Endothelial cell of umbilical vein (primary cell): Measurements from ENCODE around the gene SUV39H1. TPM values are rescaled to one million over a fixed set of nuclear protein-coding genes. Genes with fewer than 3 reads are reported as not detected.

Experiments
- BruUV-seq: library from RNA; stranded (reverse); fragments of 400-500 nt; replicated peaks from 2 replicates; lab custom pipeline; 2021; lab: Mats Ljungman, UMichigan
- CTCF ChIA-PET: fragments of 300-600, 350-600 bp; sonication (Branson Sonifier 250); formaldehyde crosslinking; loops from one replicate; lab custom pipeline; 2021; ENCODE audit warnings: antibody characterized with exemption, inconsistent platforms; lab: Charles Lee
- POLR2A ChIA-PET: fragments of 300-600, 350-600 bp; sonication (Branson Sonifier 250); formaldehyde crosslinking; loops from one replicate; lab custom pipeline; 2021; ENCODE audit warnings: antibody characterized with exemption, inconsistent platforms; lab: Charles Lee
- DNase-seq: peaks from one replicate; pipeline ENCODE4 v3.0.0-alpha.2; 2011; ENCODE audit warnings: low read depth, low spot score
- FAIRE-seq: peaks from 2 replicates; lab custom pipeline; 2011; peaks lifted over from hg19 to GRCh38; lab: Jason Lieb, UNC
- H2AFZ ChIP-seq: 2 replicates; pipeline ENCODE4 v1.6.0; 2012; ENCODE audit warnings: low read depth, low read length, control low read depth, inconsistent platforms
- H3K27ac ChIP-seq: 2 replicates; pipeline ENCODE4 v1.5.1; 2011; ENCODE audit warnings: low read depth, mild to moderate bottlenecking, control low read depth, low read length, moderate library complexity; ENCODE audit not compliant: insufficient read depth
- H3K27me3 ChIP-seq, 2 experiments: 2 replicates each; pipeline versions ENCODE4 v1.6.0 to v1.6.1; 2011; ENCODE audit warnings: low read length in 2 of 2, mixed read lengths in 1 of 2; ENCODE audit not compliant: control insufficient read depth in 2 of 2, insufficient read depth in 2 of 2
- H3K36me3 ChIP-seq, 2 experiments: 2 replicates in 1 of 2; 3 replicates in 1 of 2; pipeline ENCODE4 v1.5.1; 2011; ENCODE audit warnings: low read length in 2 of 2, mild to moderate bottlenecking in 1 of 2, moderate library complexity in 1 of 2; ENCODE audit not compliant: control insufficient read depth in 2 of 2, insufficient read depth in 2 of 2; ENCODE audit errors: extremely low read depth in 1 of 2
- H3K4me1 ChIP-seq: 3 replicates; pipeline ENCODE4 v1.5.1; 2011; ENCODE audit warnings: mild to moderate bottlenecking, low read length; ENCODE audit not compliant: control insufficient read depth, insufficient read depth; ENCODE audit errors: extremely low read depth
- H3K4me2 ChIP-seq: 2 replicates; pipeline ENCODE4 v1.6.1; 2011; ENCODE audit warnings: low read length, control low read depth, mixed read lengths; ENCODE audit not compliant: insufficient read depth
- H3K4me3 ChIP-seq, 3 experiments: fragments of 200-600 bp in 1 of 3; sonication (generic), shearing (Covaris generic) in 1 of 3; replicated peaks in 1 of 3; 2 replicates each; pipeline ENCODE4 v1.5.1; 2011 to 2016; ENCODE audit warnings: control low read depth in 3 of 3, low read length in 3 of 3, mild to moderate bottlenecking in 2 of 3, inconsistent platforms in 1 of 3, low read depth in 1 of 3, moderate library complexity in 1 of 3; ENCODE audit not compliant: insufficient read depth in 1 of 3
- H3K79me2 ChIP-seq: 2 replicates; pipeline ENCODE4 v1.6.0; 2012; ENCODE audit warnings: low read length, inconsistent platforms; ENCODE audit not compliant: control insufficient read depth, insufficient read depth
- H3K9ac ChIP-seq: replicated peaks from 2 replicates; pipeline ENCODE3; 2011; ENCODE audit warnings: low read length, control low read depth; ENCODE audit not compliant: insufficient read depth; ENCODE audit errors: extremely low read depth
- H3K9me1 ChIP-seq: replicated peaks from 3 replicates; pipeline ENCODE4 v1.6.0; 2011; ENCODE audit warnings: mild to moderate bottlenecking, low read length; ENCODE audit not compliant: control insufficient read depth, insufficient read depth; ENCODE audit errors: extremely low read depth
- H3K9me3 ChIP-seq: replicated peaks from 2 replicates; pipeline ENCODE4 v1.5.1; 2012; ENCODE audit warnings: low read length, inconsistent platforms; ENCODE audit not compliant: control insufficient read depth, insufficient read depth
- H4K20me1 ChIP-seq: replicated peaks from 2 replicates; pipeline ENCODE3; 2011; ENCODE audit warnings: mild to moderate bottlenecking, low read length; ENCODE audit not compliant: control insufficient read depth, insufficient read depth; ENCODE audit errors: extremely low read depth
- EZH2 ChIP-seq: IDR thresholded peaks from 2 replicates; pipeline ENCODE4 v1.6.1; 2012; ENCODE audit warnings: borderline replicate concordance, low read depth, mild to moderate bottlenecking, moderate library complexity, low read length, inconsistent platforms; ENCODE audit not compliant: severe bottlenecking
- FOS ChIP-seq: IDR thresholded peaks from 2 replicates; pipeline ENCODE4 v1.6.1; 2011; ENCODE audit warnings: mild to moderate bottlenecking, low read length, moderate library complexity, borderline replicate concordance; ENCODE audit not compliant: insufficient read depth
- GATA2 ChIP-seq: IDR thresholded peaks from 2 replicates; pipeline ENCODE4 v1.7.0; 2011; ENCODE audit warnings: low read depth, mild to moderate bottlenecking, moderate library complexity, mixed read lengths, low read length; ENCODE audit not compliant: insufficient read length, insufficient read depth
- JUN ChIP-seq: IDR thresholded peaks from 2 replicates; pipeline ENCODE4 v1.6.1; 2011; ENCODE audit warnings: borderline replicate concordance, low read depth; ENCODE audit not compliant: insufficient read length, insufficient read depth
- MAX ChIP-seq: IDR thresholded peaks from 2 replicates; pipeline ENCODE4 v1.6.1; 2011; ENCODE audit not compliant: insufficient read depth, insufficient read length
- MYC ChIP-seq: IDR thresholded peaks from one replicate; pipeline ENCODE4 v1.6.1; 2011; ENCODE audit warnings: mild to moderate bottlenecking, low read depth, low read length
- POLR2A ChIP-seq: IDR thresholded peaks from 2 replicates; pipeline ENCODE4 v1.6.1; 2012; ENCODE audit warnings: low read depth, mild to moderate bottlenecking, control low read depth, low read length
- POLR2AphosphoS5 ChIP-seq: IDR thresholded peaks from 2 replicates; pipeline ENCODE4 v1.6.1; 2012; ENCODE audit warnings: low read depth, mild to moderate bottlenecking, control low read depth, low read length, moderate library complexity; ENCODE audit not compliant: insufficient read depth
- dilution Hi-C: fragments of 300-500 bp; cut with MboI; formaldehyde crosslinking; loops from one replicate; pipeline ENCODE4 v1.15.0; 2019; ENCODE audit warnings: low sequenced_read_pairs; ENCODE audit not compliant: extremely low pct_ligation_motif_present
- intact Hi-C: fragments of 100-400 bp; cut with micrococcal nuclease; formaldehyde crosslinking; loops from one replicate; pipeline ENCODE4 v1.10.0; 2022
- polyA plus RNA-seq, 4 experiments: library from polyadenylated mRNA; depleted of rRNA in 3 of 4; stranded (reverse) in 3 of 4; unstranded in 1 of 4; fragments of >200 nt; gene quantifications; 2 replicates each; pipeline versions ENCODE4 v1.2.1 to v1.2.3, GENCODE V29; 2011 to 2012; ENCODE audit warnings: missing spikeins in 1 of 4
- total RNA-seq: library from RNA; stranded (reverse); gene quantifications from 2 replicates; pipeline ENCODE4 v1.2.3, GENCODE V29; 2021
- TF ChIP-seq, protein P1 (sequence below), 2 donors: IDR thresholded peaks; 1 replicate in 1 of 2; 2 replicates in 1 of 2; pipeline ENCODE4 v1.5.1; 2011; ENCODE audit warnings: low read length in 2 of 2, mild to moderate bottlenecking in 2 of 2, moderate library complexity in 2 of 2, control low read depth in 1 of 2, inconsistent platforms in 1 of 2, low read depth in 1 of 2; ENCODE audit not compliant: insufficient read depth in 1 of 2; ENCODE audit errors: extremely low read depth in 1 of 2

SUV39H1 gene
- total and polyA plus RNA-seq, 2 donors (not counting 3 experiments of a cell fraction or from before 2014, with no cell fraction given) = 18.2 to 19.0 TPM

GRCh38 chrX:48666649-48667048 is 29.9 kb upstream of the SUV39H1 start:
- no peak overlapping the region for H3K4me3 ChIP-seq
- no peak for DNase-seq
- dilution Hi-C loops = no loop called here

More at GRCh38 chrX:48666649-48667048, 29.9 kb upstream of the SUV39H1 start:
- FAIRE-seq = peak; percentile 26
- Histone ChIP-seq H3K4me1 (no peaks in the 10 kb centered on the region), H2AFZ (no peak overlapping the region), H3K27me3 (no peaks in the 10 kb centered on the region), H4K20me1 (no peaks in the 10 kb centered on the region), H3K4me2 (no peak overlapping the region), H3K27ac (no peak overlapping the region), H3K36me3 (no peaks in the 10 kb centered on the region), H3K9ac (no peak overlapping the region), H3K9me3 (no peaks in the 10 kb centered on the region), H3K79me2 (no peaks in the 10 kb centered on the region), H3K9me1 (no peaks in the 10 kb centered on the region)
- POLR2A ChIA-PET = no interaction called here
- BruUV-seq = no TSS peak
- intact Hi-C loops = no loop called here
- TF ChIP-seq POLR2AphosphoS5 (no peak), FOS (no peak), GATA2 (no peak), POLR2A (no peak), MYC (no peak), MAX (no peak), EZH2 (no peak), JUN (no peak)
- TF ChIP-seq, protein P1, sequence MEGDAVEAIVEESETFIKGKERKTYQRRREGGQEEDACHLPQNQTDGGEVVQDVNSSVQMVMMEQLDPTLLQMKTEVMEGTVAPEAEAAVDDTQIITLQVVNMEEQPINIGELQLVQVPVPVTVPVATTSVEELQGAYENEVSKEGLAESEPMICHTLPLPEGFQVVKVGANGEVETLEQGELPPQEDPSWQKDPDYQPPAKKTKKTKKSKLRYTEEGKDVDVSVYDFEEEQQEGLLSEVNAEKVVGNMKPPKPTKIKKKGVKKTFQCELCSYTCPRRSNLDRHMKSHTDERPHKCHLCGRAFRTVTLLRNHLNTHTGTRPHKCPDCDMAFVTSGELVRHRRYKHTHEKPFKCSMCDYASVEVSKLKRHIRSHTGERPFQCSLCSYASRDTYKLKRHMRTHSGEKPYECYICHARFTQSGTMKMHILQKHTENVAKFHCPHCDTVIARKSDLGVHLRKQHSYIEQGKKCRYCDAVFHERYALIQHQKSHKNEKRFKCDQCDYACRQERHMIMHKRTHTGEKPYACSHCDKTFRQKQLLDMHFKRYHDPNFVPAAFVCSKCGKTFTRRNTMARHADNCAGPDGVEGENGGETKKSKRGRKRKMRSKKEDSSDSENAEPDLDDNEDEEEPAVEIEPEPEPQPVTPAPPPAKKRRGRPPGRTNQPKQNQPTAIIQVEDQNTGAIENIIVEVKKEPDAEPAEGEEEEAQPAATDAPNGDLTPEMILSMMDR (IDR thresholded peaks at IDR 0.05; ENCODE audit: extremely low read depth in 1 of 2, insufficient read depth in 1 of 2, low read depth in 1 of 2, low read length in 2 of 2) = no peak
- CTCF ChIA-PET = no interaction called here
